HG03159 (cell line): ENCODE data around the gene PYGB.

Source experiments
- ATAC-seq: cut with Tn5 transposase; IDR thresholded peaks from one replicate; pipeline ENCODE4 v1.9.1; 2021; ENCODE audit warnings: mild to moderate bottlenecking, moderate library complexity; ENCODE audit not compliant: unreplicated experiment

Gene PYGB

GRCh38 chr20:25215521-25215920 is 32.4 kb upstream of the PYGB start:
- ATAC-seq, result no peak

- no peak for ATAC-seq
Observed at GRCh38 chr20:25216199-25216945, 31.5 kb upstream of the PYGB start.

GRCh38 chr20:25217161-25218108 is 30.4 kb upstream of the PYGB start:
- ATAC-seq, result no peak

GRCh38 chr20:25218109-25218486 is 29.8 kb upstream of the PYGB start:
- no peak for ATAC-seq

GRCh38 chr20:25218492-25218891 is 29.4 kb upstream of the PYGB start:
- no peak for ATAC-seq

- ATAC-seq, result no peak
Observed at GRCh38 chr20:25219365-25219764, 28.5 kb upstream of the PYGB start.

GRCh38 chr20:25220021-25220730 is 27.7 kb upstream of the PYGB start:
- ATAC-seq, result no peak

GRCh38 chr20:25220810-25221591 is 26.9 kb upstream of the PYGB start:
- ATAC-seq, result no peak

GRCh38 chr20:25221592-25222460 is 26.1 kb upstream of the PYGB start:
- no peak for ATAC-seq

- no peak for ATAC-seq
Observed at GRCh38 chr20:25222461-25223178, 25.3 kb upstream of the PYGB start.

GRCh38 chr20:25223179-25223661 is 24.7 kb upstream of the PYGB start:
- ATAC-seq, result no peak

GRCh38 chr20:25223765-25224720 is 23.8 kb upstream of the PYGB start:
- ATAC-seq, result no peak

GRCh38 chr20:25224941-25225340 is 22.9 kb upstream of the PYGB start:
- no peak for ATAC-seq

GRCh38 chr20:25225642-25226432 is 22.0 kb upstream of the PYGB start:
- ATAC-seq, result no peak

GRCh38 chr20:25226433-25227316 is 21.2 kb upstream of the PYGB start:
- ATAC-seq, result no peak

- no peak for ATAC-seq
Observed at GRCh38 chr20:25227317-25227831, 20.5 kb upstream of the PYGB start.
